NCI-H460 (cell line): ENCODE data around the gene PDE6B. TPM values are rescaled to one million over a fixed set of nuclear protein-coding genes. Genes with fewer than 3 reads are reported as not detected.
A peak's percentile ranks its signal among the peaks of the same experiment; 100 is the strongest.

Source experiments
- DNase-seq: peaks from one replicate; pipeline ENCODE4 v3.0.0-alpha.2; 2016; ENCODE audit warnings: low read depth; ENCODE audit errors: extremely low read depth
- total RNA-seq: library from RNA; depleted of rRNA; stranded (reverse); fragments of >200 nt; shearing (Covaris generic); gene quantifications from 2 replicates; pipeline ENCODE4 v1.2.3, GENCODE V29; 2014

PDE6B gene
- total RNA-seq, 1 experiment from 2014 or later = not detected

DNA sequence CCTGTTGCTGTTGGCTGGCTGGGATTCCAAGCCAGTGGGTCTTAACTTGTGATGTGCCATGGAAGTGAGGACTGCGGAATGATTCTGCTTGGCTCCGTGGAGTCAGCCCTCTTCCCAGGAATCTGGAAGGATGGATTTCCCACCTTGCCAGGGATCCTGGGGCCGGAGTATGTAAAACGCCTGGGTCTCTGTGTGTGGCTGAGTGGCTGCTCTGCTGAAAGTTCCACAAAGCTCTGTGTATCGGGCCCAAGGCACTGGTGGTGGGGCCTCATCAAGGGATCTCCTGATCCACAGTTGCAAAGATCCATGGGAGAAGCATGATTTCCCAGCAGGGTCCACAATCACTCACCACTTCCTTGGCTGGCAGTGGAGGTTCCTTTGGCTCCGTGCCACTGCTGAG lies 25.2 kb upstream of the PDE6B start:
- no peak for DNase-seq

DNA sequence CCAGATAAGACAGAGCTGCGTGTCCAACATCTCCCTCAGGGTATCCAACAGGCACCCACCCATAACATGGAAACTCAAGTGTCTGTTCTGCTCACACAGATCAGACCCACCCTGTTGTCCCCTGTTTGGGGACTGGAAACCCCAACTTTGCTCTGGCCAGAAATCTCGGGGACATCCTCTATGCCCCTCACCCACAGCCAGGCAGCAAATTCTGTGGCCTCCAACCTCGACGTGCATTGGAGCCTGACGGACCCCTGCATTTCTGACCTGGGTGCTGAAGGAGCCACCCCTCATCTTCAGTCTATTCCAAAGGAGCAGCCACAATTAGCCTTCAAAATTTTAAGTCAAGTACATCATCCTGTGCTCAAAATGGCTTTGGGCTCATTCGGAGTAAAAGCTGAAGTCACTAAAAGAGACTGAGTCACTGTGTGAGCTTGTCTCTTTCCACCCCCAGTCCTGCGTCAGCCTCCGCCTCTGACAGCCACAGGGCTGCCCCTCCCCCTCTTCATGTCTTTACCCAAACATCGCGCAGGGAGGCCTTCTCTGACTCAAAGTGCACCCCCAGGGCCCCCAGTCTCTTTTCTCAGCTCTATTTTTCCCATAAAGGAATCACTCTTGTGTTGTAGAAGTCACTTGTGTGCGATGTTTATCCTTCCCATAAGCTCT lies 24.4 kb upstream of the PDE6B start:
- no peak for DNase-seq

DNA sequence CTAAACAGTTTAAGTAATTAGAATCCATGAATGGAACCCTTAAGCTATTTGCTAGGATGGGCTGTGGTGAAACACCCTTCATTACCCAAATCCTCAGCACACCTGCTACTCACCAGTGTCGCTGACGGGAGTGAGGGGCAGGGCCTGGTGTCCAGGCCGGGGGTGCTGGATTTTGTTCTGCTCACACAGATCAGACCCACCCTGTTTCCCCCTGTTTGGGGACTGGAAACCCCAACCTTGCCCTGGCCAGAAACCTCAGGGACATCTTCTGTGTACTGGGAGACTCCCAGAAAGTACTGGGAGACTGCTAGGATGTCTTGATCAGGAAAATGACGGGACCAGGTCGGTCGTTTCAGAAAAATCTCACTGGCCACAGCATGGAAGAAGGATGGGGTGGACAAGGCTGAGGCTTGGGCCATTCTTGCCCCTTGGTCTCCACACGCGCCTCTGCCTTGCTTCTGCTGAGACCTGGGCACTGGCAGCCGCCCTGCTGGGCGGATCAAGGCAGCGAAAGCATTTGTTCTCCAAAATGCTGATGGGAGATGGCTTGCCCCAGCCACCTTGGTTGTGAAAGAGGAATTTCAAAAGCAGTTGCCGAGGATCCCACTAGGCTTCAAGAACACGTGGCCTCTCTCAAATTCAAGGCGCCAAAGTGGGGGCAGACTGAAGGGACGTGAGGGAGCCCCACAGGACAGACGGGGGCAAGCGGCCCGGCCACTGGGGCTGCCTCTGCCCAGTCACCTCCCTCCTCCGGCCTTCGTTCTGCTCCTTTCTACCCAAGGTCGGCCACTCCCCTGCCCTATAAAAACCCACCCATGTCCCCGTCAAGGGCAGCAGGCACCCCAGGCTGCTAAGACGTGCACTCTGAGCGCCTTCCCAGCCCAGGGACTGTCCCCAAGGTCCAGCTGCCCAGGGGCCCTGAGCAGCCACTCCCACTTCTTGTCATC lies 23.5 kb upstream of the PDE6B start:
- DNase-seq = no peak

DNA sequence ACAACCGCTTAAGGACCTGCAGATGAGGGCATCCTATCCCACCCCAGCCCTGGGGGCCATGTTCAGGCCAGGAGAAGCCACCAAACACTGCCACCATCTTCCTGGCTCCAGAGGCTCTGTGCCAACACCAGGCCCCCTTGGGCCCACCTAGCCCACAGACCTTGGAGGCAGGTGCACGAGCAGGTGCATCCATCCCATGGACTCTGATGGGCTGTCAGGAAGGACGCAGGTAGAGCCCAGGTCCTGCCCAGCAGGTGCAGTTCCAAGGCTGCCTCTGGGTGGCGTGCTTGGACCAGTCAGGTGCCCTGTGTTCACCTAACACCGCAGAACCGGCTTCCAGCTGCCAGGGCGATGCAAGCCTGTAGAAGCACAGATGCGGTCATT lies 22.8 kb upstream of the PDE6B start:
- DNase-seq = peak; percentile 27

DNA sequence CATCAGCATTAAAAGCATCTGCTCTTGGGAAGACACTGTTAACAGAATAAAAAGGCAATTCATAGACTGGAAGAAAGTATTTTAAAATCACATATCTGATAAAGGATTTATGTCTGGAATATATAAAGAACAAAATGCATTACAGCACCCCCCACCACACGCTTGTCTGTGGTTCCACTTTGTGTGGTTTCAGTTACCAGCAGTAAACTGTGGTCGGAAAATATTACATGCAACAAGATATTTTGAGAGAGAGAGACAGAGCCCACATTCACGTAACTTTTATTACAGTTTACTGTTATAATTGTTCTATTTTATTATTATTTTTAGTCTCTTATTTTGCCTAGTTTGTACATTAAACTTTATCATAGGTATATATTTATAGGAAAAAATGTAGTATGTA lies 21.2 kb upstream of the PDE6B start:
- no peak for DNase-seq

DNA sequence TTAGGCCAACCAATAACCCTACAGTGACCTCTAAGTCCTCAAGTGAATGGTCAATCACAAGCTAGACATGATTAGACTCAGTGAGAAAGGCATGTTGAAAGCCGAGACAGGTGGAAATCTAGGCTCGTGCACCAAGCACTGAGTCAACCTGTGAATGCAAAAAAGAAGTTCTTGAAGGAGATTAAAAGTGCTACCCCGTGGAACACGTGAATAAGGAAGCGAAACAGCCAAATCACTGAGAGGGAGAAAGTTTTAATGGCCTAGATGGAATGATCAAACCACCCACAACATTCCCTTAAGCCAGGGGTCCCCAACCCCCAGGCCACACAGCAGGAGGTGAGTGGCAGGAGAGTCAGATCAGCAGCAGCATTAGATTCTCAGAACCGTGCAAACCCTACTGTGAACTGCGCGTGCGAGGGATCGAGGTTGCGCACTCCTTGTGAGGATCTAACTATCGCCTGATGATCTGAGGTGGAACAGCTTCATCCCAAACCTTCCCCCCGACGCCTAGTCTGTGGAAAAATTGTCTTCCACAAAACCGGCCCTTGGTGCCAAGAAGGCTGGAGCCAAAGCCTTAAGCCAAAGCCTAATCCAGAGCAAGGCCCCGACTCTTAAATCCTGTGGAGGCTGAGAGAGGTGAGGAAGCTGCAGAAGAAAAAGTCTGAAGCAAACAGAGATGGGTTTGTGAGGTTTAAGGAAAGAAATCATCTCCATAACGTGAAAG lies 19.5 kb upstream of the PDE6B start:
- DNase-seq = no peak

DNA sequence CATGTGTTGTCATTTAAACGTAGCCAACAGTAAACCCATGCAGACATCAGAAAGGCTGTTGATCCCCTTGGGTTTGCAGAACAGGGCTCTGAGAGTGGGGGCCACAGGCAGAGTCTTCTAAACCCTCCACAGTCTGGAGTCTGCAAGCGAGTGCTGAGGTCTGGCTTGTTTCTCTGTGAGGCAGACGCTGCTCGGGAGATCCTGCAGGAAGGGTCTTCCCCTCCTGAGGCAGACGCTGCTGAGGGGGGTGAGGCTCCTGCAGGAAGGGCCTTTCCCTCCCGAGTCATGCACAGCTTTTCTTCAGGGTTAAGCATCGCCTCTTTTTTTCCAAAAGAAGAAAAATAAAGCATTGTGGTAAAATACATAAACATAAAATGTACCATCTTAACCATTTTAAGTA lies 17.1 kb upstream of the PDE6B start:
- DNase-seq = no peak

DNA sequence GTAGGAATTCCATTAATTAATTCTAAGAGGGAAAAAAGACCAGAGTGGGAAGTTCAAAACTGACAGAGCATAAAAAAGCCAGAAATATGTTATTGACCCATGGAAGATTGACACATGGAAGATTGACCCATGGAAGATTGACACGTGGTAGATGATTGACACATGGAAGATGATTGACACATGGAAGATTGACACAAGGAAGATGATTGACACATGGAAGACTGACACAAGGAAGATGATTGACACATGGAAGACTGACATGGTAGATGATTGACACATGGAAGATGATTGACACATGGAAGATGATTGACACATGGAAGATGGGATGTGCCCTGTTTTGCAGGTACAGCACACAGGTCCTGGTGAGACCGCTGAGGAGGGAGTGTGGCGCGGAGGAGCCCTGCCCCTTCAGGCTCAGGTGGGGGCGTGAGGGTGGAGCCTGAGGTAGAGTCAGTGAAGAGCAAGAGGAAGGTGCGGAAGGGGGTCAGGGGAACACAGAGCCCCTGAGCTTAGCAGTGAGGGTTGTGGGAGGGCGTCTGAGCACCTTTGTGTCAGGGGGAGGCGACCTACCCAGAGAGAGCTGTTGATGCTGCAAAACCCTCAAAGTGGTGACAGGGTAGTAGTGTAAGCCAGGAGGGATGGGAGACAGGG lies 15.8 kb upstream of the PDE6B start:
- DNase-seq = no peak

DNA sequence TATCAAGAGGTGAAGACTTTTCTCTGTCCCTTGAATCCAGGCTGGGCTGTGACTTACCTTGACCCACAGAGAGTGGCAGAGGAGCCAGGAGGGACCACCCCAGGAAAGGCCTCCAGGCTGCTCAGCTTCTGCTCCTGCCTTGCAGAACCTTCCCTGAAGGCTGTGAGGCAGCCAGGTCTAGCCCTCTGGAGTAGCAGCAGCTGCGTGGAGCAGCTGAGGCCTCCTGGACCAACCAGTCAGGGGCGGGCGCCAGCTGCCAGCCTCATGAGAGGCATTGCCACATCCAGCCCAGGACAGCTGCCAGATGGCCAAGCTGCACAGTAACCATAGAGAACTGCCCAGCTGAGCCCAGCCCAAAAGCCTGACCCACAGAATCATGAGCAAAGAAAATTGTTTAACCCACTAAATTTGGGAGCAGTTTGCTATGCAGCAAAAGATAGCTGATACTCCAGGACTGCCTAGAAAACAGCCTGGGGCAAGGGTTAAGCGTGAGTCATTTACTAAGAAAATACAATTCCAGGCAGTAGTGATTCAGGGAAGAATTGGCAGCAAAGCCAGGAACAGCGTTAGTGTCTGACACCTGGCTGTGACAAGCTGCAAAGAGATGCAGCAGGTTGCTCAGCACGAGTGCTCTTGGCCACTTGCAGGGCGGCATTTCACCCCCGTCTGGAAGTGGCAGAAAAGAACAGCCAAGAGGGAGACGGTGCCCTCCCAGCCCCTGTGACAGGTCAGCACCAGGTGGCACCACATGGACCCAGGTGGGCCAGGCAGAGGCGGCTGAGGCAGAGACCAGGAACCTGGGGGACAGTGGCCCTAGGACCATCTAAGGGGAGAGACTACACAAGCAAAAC lies 14.7 kb upstream of the PDE6B start:
- DNase-seq = peak; percentile 17

DNA sequence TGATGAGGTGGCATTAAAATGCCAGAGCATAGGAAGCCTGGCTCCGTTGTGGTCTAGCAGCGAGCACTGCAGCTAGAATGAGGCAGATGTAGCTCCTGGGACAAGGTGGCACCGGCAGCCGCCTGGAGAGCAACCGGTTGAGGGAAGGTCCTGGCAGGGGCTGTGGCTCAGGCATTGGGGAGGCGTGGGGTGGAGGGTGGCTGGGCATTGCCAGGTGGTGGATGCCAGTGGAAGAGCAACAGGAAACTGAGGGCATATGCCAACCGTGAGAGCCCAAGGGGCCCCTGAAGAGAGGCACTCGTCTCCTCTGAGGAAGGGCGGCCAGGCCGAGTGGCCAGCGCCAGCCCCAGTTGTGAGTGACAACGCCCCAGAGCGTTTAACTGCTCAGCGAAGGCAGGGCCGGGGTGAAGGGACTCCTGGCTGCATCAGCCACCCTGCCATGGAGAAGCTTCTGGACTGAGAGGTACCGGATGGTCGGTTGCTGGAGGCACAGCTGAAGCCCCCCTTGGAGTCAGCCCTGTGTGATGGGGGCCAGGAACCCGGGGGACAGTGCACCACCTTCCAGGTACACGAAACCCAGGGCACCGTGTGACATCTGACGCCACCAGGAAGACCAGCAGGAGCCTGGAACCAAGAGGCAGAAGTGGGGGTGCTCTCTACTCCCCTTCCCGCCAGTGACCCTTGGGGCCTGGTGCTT lies 13.2 kb upstream of the PDE6B start:
- no peak for DNase-seq

DNA sequence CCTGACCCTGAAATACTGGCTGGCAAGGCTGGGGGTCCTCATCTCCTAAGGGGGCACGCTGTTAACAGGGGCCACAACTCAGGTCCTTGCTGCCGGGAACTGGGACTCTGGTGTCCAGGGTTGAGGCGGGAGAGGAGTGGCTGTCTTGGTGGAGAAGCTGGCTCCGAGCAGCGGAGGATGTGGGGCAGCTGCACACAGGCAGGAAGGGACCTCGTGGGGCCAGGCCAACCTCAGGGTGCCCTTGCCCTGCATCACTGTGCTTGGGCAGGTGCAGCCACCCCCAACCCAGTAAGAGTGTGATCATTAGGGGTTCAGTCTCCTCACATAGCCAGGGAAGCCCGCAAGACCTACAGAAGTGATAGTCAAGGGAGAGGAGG lies 12.6 kb upstream of the PDE6B start:
- no peak for DNase-seq

DNA sequence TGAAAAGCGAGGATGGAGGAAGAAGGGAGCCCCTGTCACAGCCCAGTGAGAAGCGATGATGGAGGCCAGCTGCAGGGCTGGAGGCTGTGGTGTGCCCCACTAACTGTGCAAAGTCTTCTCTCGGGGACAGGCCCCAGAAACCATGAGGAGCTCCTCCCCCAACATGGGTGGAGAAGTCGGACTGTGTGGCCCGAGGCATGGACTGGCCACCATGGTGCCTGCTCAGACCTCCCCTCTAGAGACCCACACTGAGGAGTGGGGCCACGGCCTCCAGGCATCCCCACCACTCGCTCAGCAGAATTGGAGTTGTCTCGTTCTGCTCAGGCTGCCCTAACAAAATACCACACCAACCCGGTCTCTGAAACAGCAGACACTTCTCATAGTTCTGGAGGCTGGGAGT lies 12.2 kb upstream of the PDE6B start:
- no peak for DNase-seq

DNA sequence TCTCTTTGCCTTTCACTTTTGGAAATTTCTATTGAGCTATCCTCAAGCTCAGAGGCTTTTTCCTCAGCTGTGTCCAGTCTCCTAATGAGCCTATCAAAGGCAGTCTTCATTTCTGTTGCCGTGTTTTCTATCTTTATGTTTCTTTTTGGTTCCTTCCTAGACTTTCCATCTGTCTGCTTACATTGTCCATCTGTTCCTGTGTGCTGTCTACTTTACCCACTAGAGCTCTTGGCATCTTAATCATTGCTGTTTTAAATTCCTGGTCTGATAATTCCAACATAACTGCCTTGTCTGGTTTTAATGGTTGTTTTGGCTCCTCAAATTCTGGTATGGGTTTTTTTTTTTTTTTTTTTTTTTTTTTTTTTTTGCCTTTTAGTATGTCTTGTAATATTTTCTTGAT lies 9.3 kb upstream of the PDE6B start:
- DNase-seq = no peak

DNA sequence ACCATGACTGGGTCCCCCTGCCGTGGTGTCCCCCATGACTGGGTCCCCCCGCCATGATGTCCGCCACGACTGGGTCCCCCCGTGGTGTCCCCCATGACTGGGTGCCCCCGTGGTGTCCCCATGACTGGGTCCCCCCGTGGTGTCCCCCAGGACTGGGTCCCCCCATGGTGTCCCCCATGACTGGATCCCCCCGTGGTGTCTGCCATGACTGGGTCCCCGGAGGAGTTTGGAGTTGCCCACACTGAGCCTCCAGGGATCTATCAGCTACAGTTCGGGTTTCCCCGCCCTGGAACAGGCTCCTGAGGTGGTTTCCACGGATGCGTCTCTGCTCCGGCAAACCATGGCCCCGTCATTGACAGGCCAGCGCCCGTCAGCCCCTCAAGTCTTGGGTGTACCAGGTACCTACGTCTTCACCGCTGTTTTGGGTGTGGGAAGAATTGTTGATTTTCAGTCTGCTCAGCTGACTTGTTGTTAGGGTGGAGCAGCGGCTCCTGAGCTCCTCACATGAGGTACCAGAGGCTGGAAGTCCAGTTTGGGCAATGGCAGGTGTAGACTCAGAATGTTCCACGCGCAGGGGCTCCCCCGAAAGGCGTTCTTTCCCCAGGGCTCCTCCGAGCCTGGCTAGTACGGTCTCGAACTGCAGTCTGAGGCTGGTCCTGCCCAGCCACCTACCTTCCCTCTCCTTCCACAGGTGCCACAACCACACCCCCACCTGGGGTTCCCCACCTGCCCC lies 8.3 kb upstream of the PDE6B start:
- no peak for DNase-seq

DNA sequence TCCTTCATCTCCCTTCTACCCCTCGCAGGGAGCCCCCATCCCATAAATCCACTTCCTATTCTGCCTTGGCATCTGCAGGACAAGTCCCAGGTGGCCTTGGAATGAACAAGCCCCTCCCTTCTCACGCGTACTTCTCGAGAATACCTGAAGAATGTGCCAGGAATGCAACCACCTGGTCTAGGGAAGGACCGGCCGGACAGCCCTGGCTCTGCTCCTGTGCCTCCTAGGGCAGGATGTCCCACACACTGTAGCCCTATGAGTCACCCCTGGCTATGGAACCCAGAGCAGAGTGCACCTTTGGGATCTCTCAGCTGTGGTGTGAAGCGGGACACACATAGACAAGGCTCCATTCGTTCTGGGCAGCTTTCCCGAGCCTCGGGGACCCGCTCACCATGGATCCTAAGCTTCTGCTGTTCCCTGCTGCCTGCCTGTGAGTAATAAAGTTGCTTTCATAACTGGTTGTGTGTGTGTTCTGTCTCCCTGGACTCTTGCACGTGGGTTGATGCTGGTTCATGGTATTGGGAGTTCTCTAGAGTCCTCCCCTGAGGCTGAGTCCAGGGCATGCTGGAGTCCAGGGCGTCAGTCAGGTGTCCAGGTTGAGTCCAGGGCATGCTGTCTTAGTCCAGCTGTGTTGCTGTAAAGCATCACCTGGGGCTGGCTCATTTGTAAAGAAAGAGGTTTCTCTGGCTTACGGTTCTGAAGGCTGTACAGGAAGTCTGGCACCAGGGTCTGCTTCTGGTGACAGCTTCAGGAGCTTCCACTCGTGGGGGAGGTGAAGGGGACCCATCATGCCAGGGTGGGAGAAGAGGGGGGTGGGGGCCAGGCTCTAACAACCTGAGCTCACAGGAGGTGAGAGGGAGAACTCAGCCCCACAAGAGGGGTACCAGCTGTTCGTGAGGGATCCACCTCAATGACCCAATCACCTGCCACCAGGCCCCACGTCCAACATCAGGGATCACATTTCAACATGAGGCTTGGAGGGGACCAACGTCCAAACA lies 7.4 kb upstream of the PDE6B start:
- DNase-seq = no peak

DNA sequence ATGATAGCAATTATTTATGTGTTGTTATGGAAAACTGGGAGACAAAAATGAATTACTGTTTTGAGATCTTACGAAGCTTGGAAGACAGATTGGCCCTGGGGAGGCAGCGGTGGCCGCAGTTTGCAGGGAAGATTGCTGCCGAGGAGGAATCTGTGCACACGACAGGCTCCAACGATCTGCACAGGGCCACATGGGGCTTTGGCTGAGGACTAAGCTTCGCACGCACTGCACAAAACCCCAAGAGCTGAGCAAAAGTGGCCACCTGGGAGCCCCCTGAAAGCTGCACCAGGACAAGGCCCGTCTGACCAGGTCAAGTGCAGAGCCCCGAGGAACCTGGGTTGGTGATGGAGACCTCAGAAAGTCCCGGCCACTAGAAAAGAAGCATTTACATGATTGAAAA lies 5.2 kb upstream of the PDE6B start:
- no peak for DNase-seq

DNA sequence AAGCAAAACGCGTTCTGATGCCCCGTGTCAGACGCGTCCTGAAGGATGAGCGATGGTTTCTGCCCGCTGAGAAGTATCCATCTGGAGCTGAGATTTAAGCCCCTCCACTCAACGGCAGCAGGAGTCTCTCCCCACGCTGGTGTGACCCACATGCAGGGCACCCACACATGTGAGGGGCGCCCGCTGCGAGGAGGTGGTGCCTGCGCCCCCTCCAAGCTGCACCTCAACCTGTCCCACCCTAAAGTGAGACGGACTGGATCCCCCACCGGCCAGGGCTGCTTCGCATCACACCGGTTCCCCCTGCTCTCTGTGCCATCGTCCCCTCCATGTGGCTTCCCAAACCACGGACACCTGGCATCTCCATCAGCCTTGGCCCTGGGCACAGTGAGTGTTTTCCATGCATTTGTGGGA lies 4.5 kb upstream of the PDE6B start:
- no peak for DNase-seq
